Uterus (tissue), 2 donors: ENCODE data around the gene HMG20B.
"Not testable (repeated sequence)": the region's sequence is repeated elsewhere in the genome, so short reads cannot be mapped to it uniquely, and the experiment has no call there.

Experiments
- POLR2A ChIP-seq, 2 donors: fragments of 450-650 bp; IDR thresholded peaks; one replicate each; pipeline ENCODE4 v1.6.1; 2016; ENCODE audit warnings: antibody characterized with exemption in 2 of 2, mild to moderate bottlenecking in 1 of 2, moderate library complexity in 1 of 2
- TF ChIP-seq, protein P1 (sequence below), 4 experiments: fragments of 200-600 bp in 2 of 4; fragments of 450-650 bp in 2 of 4; sonication (generic) in 2 of 4; IDR thresholded peaks; one replicate each; pipeline ENCODE4 v1.5.1; 2016 to 2019; ENCODE audit warnings: antibody characterized with exemption in 4 of 4, mild to moderate bottlenecking in 2 of 4, moderate library complexity in 1 of 4

DNA sequence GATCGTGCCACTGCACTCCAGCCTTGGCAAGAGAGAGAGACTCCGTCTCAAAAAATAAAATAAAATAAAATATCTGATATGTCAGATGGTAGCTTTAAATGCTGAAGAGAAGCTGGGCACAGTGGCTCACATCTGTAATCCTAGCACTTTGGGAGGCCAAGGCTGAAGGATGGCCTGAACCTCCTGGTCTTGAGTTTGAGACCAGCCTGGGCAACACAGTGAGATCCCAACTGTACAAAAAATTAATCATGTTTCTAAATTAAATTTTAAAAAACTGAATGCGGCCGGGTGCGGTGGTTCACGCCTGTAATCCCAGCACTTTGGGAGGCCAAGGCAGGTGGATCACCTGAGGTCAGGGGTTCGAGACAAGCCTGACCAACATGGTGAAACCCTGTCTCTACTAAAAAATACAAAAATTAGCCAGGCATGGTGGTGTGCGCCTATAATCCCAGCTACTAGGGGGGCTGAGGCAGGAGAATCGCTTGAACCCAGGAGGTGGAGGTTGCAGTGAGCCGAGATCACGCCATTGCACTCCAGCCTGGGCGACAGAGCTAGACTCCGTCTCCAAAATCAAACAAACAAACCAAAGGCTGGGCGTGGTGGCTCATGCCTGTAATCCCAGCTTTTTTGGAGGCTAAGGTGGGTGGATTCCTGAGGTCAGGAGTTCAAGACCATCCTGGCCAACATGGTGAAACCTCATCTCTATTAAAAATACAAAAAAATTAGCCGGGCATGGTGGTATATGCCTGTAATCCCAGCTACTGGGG, 11.5 kb downstream of the HMG20B start:
- TF ChIP-seq, protein P1, sequence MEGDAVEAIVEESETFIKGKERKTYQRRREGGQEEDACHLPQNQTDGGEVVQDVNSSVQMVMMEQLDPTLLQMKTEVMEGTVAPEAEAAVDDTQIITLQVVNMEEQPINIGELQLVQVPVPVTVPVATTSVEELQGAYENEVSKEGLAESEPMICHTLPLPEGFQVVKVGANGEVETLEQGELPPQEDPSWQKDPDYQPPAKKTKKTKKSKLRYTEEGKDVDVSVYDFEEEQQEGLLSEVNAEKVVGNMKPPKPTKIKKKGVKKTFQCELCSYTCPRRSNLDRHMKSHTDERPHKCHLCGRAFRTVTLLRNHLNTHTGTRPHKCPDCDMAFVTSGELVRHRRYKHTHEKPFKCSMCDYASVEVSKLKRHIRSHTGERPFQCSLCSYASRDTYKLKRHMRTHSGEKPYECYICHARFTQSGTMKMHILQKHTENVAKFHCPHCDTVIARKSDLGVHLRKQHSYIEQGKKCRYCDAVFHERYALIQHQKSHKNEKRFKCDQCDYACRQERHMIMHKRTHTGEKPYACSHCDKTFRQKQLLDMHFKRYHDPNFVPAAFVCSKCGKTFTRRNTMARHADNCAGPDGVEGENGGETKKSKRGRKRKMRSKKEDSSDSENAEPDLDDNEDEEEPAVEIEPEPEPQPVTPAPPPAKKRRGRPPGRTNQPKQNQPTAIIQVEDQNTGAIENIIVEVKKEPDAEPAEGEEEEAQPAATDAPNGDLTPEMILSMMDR (IDR thresholded peaks at IDR 0.05): not testable (repeated sequence)
- not testable (repeated sequence) for TF ChIP-seq POLR2A (IDR thresholded peaks at IDR 0.05)
